HG02870 (cell line): Measurements from ENCODE around the gene SLC15A5.
A peak's percentile ranks its signal among the peaks of the same experiment; 100 is the strongest.

ENCODE experiments used
- ATAC-seq: cut with Tn5 transposase; IDR thresholded peaks from one replicate; pipeline ENCODE4 v1.9.1; 2021; ENCODE audit warnings: mild to moderate bottlenecking, moderate library complexity; ENCODE audit not compliant: unreplicated experiment

SLC15A5 gene

DNA sequence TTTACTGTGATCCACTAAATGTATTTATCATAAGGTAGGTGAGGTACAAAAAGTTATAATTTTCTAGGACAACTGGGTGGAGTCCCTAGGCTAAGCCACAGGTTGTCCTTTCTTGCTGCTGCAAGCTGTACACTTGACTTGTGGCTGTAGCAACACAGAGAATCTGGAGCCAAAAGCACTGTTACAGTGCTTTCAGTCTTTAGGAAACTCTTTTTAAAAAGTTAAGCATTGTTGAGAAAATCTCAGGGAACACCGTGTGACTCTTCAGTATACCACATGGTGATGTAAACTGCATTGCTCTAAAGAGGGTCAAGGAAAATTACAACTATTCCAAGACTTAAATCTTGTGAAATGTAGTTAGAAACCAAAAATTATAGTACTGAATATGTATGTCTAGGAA is 11.4 kb downstream of the SLC15A5 start:
- no peak for ATAC-seq

DNA sequence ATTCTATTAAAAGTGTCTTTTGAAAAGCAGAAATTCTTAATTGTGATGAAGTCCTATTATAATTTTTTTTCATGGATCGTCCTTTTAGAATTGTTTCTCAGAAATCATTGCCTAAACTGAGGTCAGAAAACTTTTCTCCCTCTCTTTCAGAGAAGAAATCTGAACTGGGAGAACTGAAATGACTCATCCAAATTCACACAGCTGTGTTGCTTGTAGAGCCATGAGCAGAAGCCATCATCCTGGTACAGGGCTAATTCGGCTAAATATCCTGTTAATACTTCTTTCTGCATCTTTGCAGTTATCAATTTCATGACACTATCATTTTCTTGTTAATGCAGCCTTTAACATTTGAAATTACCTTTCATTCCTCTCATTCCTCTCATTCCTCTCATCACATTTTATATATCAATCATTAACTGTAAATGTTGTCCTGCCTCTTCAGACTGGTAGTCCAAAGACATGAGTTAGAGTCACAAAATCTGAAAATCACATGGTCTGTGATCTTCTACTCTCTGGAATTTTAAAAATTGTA is 15.5 kb downstream of the SLC15A5 start:
- no peak for ATAC-seq

GRCh38 chr12:16260206-16260605 is 17.3 kb downstream of the SLC15A5 start:
- no peak for ATAC-seq

DNA sequence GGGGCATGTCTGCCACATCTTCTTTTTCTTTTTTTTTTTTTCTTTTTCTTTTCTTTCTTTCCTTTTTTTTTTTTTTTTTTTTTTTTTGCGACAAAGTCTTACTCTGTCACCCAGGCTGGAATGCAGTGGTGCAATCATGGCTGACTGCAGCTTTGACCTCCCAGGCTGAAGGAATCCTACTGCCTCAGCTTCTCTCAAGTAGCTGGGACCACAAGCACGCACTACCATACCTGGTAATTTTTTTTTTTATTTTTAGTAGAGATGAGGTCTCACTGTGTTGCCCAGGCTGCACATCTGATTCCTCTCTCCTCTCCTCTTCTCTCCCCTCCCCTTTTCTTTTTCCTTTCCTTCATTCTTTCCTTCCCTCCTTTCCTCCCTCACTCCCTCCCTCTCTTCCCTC is 18.5 kb downstream of the SLC15A5 start:
- ATAC-seq: no peak

DNA sequence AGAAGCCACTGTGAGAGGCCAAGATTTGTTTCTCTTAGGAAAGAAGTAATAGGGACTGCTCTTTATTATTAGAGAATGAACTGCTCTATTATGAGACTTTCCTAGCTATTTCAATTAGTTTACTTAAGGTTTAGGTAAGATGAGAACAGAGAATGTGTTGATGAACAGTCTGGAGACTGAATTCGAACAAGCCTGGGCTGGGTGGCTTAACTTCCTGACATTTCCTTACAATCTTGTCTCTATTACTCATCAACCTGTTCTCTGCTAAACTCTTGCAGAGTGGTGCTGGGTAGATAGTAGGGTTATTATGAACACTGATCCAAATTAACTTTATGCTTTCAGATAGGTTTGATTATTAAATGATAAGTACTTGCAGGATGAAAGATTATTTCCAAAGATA is 31.2 kb downstream of the SLC15A5 start:
- no peak for ATAC-seq

- ATAC-seq: no peak
Measured at GRCh38 chr12:16245209-16245608, 32.3 kb downstream of the SLC15A5 start.

DNA sequence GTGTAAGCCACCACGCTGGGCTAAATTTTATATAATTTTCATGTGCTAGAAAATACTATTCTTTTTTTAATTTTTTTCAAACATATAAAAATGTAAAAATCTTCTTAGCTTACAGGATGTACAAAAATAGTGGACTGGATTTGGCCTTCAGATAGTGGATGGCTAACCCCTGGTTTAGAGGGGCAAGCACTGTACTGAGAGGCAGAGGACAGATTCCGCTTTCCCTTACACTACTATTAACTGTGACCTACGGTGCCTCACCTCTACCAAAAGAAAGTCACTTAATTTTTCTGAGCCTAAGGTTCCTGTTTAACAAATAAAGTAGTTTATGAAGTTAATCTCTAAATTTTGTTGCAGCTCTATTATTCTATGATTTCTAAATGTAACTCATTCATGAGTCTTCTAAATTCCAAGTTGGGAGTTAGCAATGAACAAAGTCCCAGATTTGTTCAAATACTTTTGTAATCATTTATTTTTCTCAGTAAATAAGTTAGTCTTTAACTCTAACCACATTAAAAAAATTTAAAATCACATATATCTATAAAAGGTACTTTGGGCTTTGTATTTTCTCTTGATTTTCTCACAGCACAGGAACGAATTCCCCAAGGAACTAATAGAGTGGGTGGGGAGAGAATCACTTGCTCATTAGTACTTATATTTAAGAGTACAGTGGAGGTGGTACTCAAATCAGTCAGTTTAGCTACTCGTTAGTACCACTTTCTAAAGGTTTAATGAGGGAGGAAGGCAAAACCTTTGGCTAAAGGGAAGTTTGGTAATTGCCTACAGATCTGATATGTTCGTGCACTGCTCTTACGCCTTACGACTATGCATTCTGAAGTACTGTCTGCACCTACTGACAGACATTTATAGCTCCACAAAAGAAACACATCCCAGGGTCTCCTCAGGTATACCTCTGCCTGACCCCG is 33.7 kb downstream of the SLC15A5 start:
- no peak for ATAC-seq

DNA sequence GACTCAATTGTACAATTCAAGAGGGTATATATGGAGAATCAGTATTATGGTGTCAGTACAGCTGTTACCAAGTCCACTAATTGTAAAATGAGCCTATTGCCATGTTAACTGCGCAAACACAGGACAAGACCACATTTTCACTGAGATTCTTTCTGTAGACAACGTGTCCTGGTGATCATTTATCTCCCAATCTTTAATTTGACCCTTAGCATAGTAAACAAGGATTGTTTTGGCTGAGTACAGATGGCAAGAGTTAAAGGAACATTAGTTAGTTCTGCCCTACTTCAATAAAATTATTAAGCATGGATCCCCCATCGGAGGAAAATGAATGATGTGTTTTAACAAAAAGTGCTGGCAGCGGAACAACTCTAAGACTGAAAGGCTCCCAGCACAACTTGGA is 36.1 kb downstream of the SLC15A5 start:
- no peak for ATAC-seq

- ATAC-seq: no peak
Measured at GRCh38 chr12:16238661-16239060, 38.8 kb downstream of the SLC15A5 start.

GRCh38 chr12:16229676-16230075 is 47.8 kb downstream of the SLC15A5 start:
- no peak for ATAC-seq

DNA sequence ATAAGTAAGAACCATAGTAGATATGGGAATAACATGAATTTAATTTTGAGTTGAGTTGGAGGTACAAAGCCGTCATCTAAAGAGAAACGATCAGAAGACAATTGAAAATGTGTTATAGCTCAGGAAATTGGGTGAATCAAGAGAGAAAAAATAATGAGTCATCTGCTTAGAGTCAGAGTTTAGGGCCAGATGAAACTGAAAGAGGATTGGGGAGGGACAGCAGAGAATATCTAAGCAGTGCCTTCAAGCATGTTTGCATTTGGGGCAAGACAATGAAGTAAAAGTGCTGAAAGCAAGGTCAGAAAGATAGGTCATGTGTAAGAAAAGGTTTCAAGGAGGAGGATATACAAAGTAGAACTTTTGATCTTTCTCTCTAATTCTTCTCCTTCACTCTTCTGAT is 49.4 kb downstream of the SLC15A5 start:
- ATAC-seq: peak; percentile 65

DNA sequence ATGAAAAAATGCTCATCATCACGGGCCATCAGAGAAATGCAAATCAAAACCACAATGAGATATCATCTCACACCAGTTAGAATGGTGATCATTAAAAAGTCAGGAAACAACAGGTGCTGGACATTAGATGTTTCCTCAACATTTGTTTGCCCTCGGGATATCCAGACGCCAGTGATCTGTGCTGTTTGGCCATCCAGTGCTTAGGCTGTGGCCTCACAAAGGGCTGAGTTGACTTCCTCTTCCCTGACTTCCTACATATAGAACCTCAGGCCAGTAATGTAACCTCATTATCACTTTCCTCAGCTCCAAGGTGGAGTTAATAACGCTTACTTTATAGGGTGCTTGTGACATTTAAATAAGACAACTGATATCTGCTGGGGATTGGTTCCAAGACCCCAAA is 51.8 kb downstream of the SLC15A5 start:
- ATAC-seq: no peak

DNA sequence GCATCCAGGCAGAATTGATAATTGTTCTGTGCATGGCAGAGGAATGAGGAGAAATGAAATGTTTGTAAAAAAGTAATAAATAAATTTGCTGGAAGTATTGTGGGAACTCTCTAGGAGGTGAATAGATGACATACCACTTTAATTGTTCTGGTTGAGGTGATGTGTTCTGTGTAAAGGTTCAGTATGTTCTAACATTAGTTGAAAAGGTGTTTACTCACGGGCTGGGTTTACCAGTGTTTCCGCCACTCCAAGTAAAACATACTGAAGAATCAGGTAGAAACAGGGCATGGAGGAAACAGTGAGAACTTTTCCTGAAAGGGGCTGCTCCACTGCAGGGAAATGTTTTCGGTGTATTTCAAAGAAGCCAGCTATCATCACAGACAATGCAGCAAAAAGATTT is 53.3 kb downstream of the SLC15A5 start:
- no peak for ATAC-seq

DNA sequence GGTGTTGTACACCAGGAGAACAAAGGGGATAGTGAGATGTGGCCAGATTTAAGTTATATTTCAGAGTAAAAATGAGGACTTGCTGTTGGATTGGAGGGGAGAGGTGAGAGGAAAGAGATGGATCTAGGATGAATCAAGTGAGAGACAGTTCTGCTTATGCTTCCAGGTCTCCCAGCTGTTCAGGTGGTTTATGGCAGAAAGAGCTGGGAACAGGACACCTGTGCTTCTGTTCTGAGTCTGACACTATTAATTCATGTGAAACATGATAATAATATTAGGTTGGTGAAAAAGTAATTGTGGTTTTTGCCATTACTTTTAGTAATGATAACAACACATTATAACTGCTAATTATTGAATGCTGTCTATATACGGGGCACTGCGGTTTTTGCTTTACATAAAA is 55.7 kb downstream of the SLC15A5 start:
- no peak for ATAC-seq

GRCh38 chr12:16220120-16220519 is 57.4 kb downstream of the SLC15A5 start:
- no peak for ATAC-seq

- ATAC-seq: no peak
Measured at GRCh38 chr12:16218934-16219751, 58.3 kb downstream of the SLC15A5 start.

GRCh38 chr12:16218234-16218633 is 59.3 kb downstream of the SLC15A5 start:
- no peak for ATAC-seq

GRCh38 chr12:16211731-16212130 is 65.8 kb downstream of the SLC15A5 start:
- ATAC-seq: no peak

DNA sequence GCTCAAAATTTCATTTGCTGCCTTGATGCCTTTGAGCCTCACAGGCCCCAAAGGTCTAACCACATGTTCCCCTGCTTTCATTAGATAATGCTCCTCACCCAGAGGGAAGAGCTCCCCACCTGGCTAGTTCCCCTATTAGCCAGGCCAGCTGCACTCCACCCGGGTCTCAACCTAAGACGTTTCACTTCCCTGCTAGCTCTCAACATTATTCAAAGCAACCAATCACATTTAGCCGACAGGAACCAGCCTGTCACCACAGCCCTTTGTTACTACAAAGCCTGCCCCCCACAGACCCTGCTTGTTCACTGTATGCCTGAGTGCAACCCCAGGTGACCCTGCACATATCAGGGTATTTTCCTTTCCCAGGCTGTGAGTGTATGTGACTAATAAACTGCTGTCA is 78.6 kb downstream of the SLC15A5 start:
- peak; percentile 99 for ATAC-seq

GRCh38 chr12:16197600-16197999 is 79.9 kb downstream of the SLC15A5 start:
- ATAC-seq: no peak

- ATAC-seq: no peak
Measured at GRCh38 chr12:16189849-16190248, 87.6 kb downstream of the SLC15A5 start.

DNA sequence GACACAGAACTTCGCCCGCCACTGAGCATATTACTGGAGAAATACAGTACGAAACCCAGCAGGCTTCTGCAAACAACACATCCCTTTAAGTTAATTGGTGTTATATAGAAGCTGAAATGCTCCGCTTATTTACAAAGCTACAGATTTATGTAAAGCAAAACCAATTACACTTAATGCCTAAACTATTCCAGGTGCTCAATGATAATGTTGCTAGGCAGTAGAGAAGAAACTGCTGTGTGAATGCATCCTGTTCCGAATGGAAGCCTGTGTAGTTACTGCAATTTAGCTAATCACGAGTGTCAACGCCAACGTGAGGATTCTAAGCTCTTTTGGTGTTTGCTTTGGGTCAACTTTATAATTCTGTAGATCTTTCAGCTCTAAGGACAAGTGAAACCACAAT is 89.8 kb downstream of the SLC15A5 start:
- no peak for ATAC-seq
